Esophagus muscularis mucosa (tissue), 3 donors: ENCODE results near the gene AS3MT.

Experiments
- POLR2A ChIP-seq: fragments of 450-650 bp; IDR thresholded peaks from one replicate; pipeline ENCODE4 v1.6.1; 2017; ENCODE audit warnings: antibody characterized with exemption, moderate library complexity, mild to moderate bottlenecking, low read depth
- POLR2AphosphoS5 ChIP-seq, 2 donors: sonication (generic); formaldehyde crosslinking; IDR thresholded peaks; one replicate each; pipeline ENCODE4 v1.6.1; 2017; ENCODE audit warnings: antibody characterized with exemption in 2 of 2
- TF ChIP-seq, protein P1 (sequence below), 3 experiments: fragments of 200-600 bp in 2 of 3; fragments of 450-650 bp in 1 of 3; sonication (generic) in 2 of 3; IDR thresholded peaks; one replicate each; pipeline ENCODE4 v1.5.1; 2017 to 2019; ENCODE audit warnings: antibody characterized with exemption in 3 of 3, mild to moderate bottlenecking in 2 of 3, moderate library complexity in 1 of 3

DNA sequence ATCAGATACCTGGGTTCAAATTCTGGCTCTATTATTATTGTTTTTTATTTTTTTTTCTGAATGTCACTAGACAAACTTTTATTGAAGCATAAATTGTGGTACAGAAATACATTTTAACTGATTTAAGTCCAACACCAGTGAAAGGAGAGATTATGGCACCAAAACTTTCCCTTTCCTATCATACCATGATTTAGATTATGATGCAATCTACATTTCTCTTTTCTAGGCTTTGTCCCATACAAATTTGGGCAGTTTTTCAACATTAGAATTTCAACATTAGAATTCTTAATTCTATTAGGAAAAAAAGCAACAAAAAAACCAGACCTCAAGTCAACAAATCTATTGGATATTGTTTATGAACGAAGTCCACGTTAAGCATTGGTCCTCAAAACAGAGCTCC, 11.0 kb downstream of the AS3MT start:
- TF ChIP-seq POLR2A (no peak), POLR2AphosphoS5 (IDR thresholded peaks at IDR 0.05) (no peak)
- TF ChIP-seq, protein P1, sequence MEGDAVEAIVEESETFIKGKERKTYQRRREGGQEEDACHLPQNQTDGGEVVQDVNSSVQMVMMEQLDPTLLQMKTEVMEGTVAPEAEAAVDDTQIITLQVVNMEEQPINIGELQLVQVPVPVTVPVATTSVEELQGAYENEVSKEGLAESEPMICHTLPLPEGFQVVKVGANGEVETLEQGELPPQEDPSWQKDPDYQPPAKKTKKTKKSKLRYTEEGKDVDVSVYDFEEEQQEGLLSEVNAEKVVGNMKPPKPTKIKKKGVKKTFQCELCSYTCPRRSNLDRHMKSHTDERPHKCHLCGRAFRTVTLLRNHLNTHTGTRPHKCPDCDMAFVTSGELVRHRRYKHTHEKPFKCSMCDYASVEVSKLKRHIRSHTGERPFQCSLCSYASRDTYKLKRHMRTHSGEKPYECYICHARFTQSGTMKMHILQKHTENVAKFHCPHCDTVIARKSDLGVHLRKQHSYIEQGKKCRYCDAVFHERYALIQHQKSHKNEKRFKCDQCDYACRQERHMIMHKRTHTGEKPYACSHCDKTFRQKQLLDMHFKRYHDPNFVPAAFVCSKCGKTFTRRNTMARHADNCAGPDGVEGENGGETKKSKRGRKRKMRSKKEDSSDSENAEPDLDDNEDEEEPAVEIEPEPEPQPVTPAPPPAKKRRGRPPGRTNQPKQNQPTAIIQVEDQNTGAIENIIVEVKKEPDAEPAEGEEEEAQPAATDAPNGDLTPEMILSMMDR (IDR thresholded peaks at IDR 0.05), result no peak
